SK-N-SH (cell line): ENCODE data around the gene AHCYL2. TPM values are rescaled to one million over a fixed set of nuclear protein-coding genes. Genes with fewer than 3 reads are reported as not detected.

ENCODE experiments used
- CTCF ChIA-PET: fragments of 300-600, 350-600 bp; formaldehyde crosslinking; extraction: SDS; loops from one replicate; lab custom pipeline; 2021; lab: Yijun Ruan, JAX
- POLR2A ChIA-PET: fragments of 350-600 bp; sonication (Branson Sonifier 250); formaldehyde crosslinking; extraction: SDS; loops from one replicate; lab custom pipeline; 2020; ENCODE audit warnings: antibody characterized with exemption, inconsistent platforms; lab: Yijun Ruan, JAX
- DNase-seq: peaks from one replicate; pipeline ENCODE4 v3.0.0; 2012
- H2AFZ ChIP-seq: fragments of 200-600 bp; sonication (generic); 2 replicates; pipeline ENCODE4 v1.8.1; 2016; ENCODE audit warnings: antibody characterized with exemption, mild to moderate bottlenecking, low read depth
- H3F3A ChIP-seq: fragments of 200-600 bp; sonication (generic); replicated peaks from 2 replicates; pipeline ENCODE3; 2016; ENCODE audit warnings: antibody characterized with exemption, mild to moderate bottlenecking; ENCODE audit not compliant: insufficient read depth
- H3K27ac ChIP-seq, 2 experiments: fragments of 200-500 bp in 1 of 2; fragments of 200-600 bp in 1 of 2; sonication (Bioruptor generic) in 1 of 2; sonication (generic), shearing (Covaris generic) in 1 of 2; 2 replicates each; pipeline versions ENCODE4 v1.5.1 to v1.6.1; 2014 to 2016; ENCODE audit warnings: low read depth in 2 of 2, inconsistent platforms in 1 of 2, low read length in 1 of 2, mild to moderate bottlenecking in 1 of 2, mixed read lengths in 1 of 2
- H3K27me3 ChIP-seq: fragments of 200-600 bp; sonication (generic), shearing (Covaris generic); 2 replicates; pipeline ENCODE4 v1.6.1; 2016; ENCODE audit warnings: mixed run types; ENCODE audit not compliant: insufficient read depth
- H3K36me3 ChIP-seq, 2 experiments: fragments of 200-500 bp in 1 of 2; fragments of 200-600 bp in 1 of 2; sonication (Bioruptor generic) in 1 of 2; sonication (generic) in 1 of 2; replicated peaks in 1 of 2; 2 replicates each; pipeline versions ENCODE3 to v1.5.1; 2014 to 2016; ENCODE audit warnings: low read length in 1 of 2, mild to moderate bottlenecking in 1 of 2; ENCODE audit not compliant: insufficient read depth in 2 of 2, control insufficient read depth in 1 of 2
- H3K4me1 ChIP-seq, 2 experiments: fragments of 200-500 bp in 1 of 2; fragments of 200-600 bp in 1 of 2; sonication (Bioruptor generic) in 1 of 2; sonication (generic), shearing (Covaris generic) in 1 of 2; 2 replicates each; pipeline versions ENCODE4 v1.5.1 to v1.6.1; 2014 to 2016; ENCODE audit warnings: low read depth in 1 of 2, low read length in 1 of 2, mixed run types in 1 of 2; ENCODE audit not compliant: insufficient read depth in 2 of 2, control insufficient read depth in 1 of 2
- H3K4me2 ChIP-seq: fragments of 200-600 bp; sonication (generic), shearing (Covaris generic); 2 replicates; pipeline ENCODE4 v1.6.1; 2017; ENCODE audit warnings: mixed run types
- H3K4me3 ChIP-seq, 2 experiments: fragments of 200-500 bp in 1 of 2; fragments of 200-600 bp in 1 of 2; sonication (Bioruptor generic) in 1 of 2; sonication (generic), shearing (Covaris generic) in 1 of 2; 2 replicates each; pipeline versions ENCODE4 v1.5.1 to v1.8.1; 2014 to 2016; ENCODE audit warnings: low read depth in 2 of 2, inconsistent platforms in 1 of 2, low read length in 1 of 2, mild to moderate bottlenecking in 1 of 2, mixed read lengths in 1 of 2, moderate library complexity in 1 of 2
- H3K79me2 ChIP-seq: fragments of 200-600 bp; sonication (generic); 2 replicates; pipeline ENCODE4 v1.8.1; 2017; ENCODE audit warnings: mild to moderate bottlenecking; ENCODE audit not compliant: insufficient read depth
- H3K9ac ChIP-seq: fragments of 200-600 bp; sonication (generic); 2 replicates; pipeline ENCODE4 v1.6.1; 2017; ENCODE audit warnings: mixed run types
- H3K9me2 ChIP-seq: fragments of 200-600 bp; sonication (generic); 2 replicates; pipeline ENCODE4 v1.6.1; 2017; ENCODE audit warnings: mixed run types
- H3K9me3 ChIP-seq: fragments of 200-600 bp; sonication (generic); 2 replicates; pipeline ENCODE4 v1.6.1; 2017; ENCODE audit warnings: mixed run types, mild to moderate bottlenecking, moderate library complexity
- H4K20me1 ChIP-seq: fragments of 200-600 bp; sonication (generic); 2 replicates; pipeline ENCODE4 v1.6.1; 2017; ENCODE audit warnings: mild to moderate bottlenecking, mixed run types; ENCODE audit not compliant: insufficient read depth
- EZH2phosphoT487 ChIP-seq: fragments of 200-600 bp; sonication (generic); IDR thresholded peaks from 2 replicates; pipeline ENCODE4 v1.6.1; 2017; ENCODE audit warnings: low read depth, mixed run types, mild to moderate bottlenecking, antibody characterized with exemption, moderate library complexity, borderline replicate concordance
- FOSL2 ChIP-seq: IDR thresholded peaks from 2 replicates; pipeline ENCODE4 v1.4.0; 2012; ENCODE audit warnings: low read depth, mild to moderate bottlenecking, moderate library complexity, borderline replicate concordance
- FOXJ3 ChIP-seq: sonication (generic); formaldehyde crosslinking; IDR thresholded peaks from 2 replicates; pipeline ENCODE4 v1.5.1; 2020; ENCODE audit warnings: mild to moderate bottlenecking, missing genetic modification reagents
- GABPA ChIP-seq: IDR thresholded peaks from 2 replicates; pipeline ENCODE4 v1.4.0; 2012; ENCODE audit warnings: low read depth, mild to moderate bottlenecking
- GATA2 ChIP-seq: sonication (generic); formaldehyde crosslinking; IDR thresholded peaks from 2 replicates; pipeline ENCODE4 v1.5.0; 2020; ENCODE audit warnings: mild to moderate bottlenecking, missing genetic modification reagents
- NRF1 ChIP-seq: IDR thresholded peaks from 2 replicates; pipeline ENCODE4 v1.6.1; 2012; ENCODE audit warnings: low read depth, mild to moderate bottlenecking, low read length
- PBX3 ChIP-seq: IDR thresholded peaks from 2 replicates; pipeline ENCODE4; 2012
- POLR2AphosphoS5 ChIP-seq: IDR thresholded peaks from 2 replicates; pipeline ENCODE4 v1.6.1; 2012; ENCODE audit warnings: low read depth, low read length
- RAD21 ChIP-seq: IDR thresholded peaks from 2 replicates; pipeline ENCODE4 v1.6.1; 2012; ENCODE audit warnings: mild to moderate bottlenecking, low read length
- RCOR1 ChIP-seq: fragments of 150-350 bp; IDR thresholded peaks from 2 replicates; pipeline ENCODE4 v1.6.1; 2017; ENCODE audit warnings: antibody characterized with exemption, low read length
- REST ChIP-seq: IDR thresholded peaks from 2 replicates; pipeline ENCODE4 v1.6.1; 2012; ENCODE audit warnings: mild to moderate bottlenecking, low read depth, low read length, moderate library complexity
- RXRA ChIP-seq: IDR thresholded peaks from 2 replicates; pipeline ENCODE4 v1.4.0; 2012; ENCODE audit warnings: low read depth, mild to moderate bottlenecking, borderline replicate concordance
- TEAD4 ChIP-seq: IDR thresholded peaks from 2 replicates; pipeline ENCODE4 v1.4.0; 2012; ENCODE audit warnings: mild to moderate bottlenecking, borderline replicate concordance; ENCODE audit not compliant: insufficient read depth
- WGBS: methylation state at CpG from one replicate; pipeline ENCODE4 v1.1.6; 2017; ENCODE audit warnings: low lambda C conversion rate; 5-methylcytosine and 5-hydroxymethylcytosine counted together
- polyA plus RNA-seq, 3 experiments: library from polyadenylated mRNA; depleted of rRNA; stranded (reverse); fragments of >200 nt; gene quantifications; 2 replicates each; pipeline ENCODE4 v1.2.3, GENCODE V29; 2012
- TF ChIP-seq, protein P1 (sequence below): fragments of 150-350 bp; IDR thresholded peaks from 2 replicates; pipeline ENCODE4 v1.6.1; 2016; ENCODE audit warnings: mild to moderate bottlenecking, low read depth, low read length
- TF ChIP-seq, protein P2 (sequence below): fragments of 150-350 bp; IDR thresholded peaks from 2 replicates; pipeline ENCODE4 v1.6.1; 2017; ENCODE audit warnings: antibody characterized with exemption, low read length, low read depth, borderline replicate concordance
- TF ChIP-seq, protein P3 (sequence below): IDR thresholded peaks from 2 replicates; pipeline ENCODE4 v1.4.0; 2012; ENCODE audit warnings: low read depth, borderline replicate concordance
- TF ChIP-seq, protein P4 (sequence below): IDR thresholded peaks from 2 replicates; pipeline ENCODE4 v1.4.0; 2012; ENCODE audit warnings: low read depth
- TF ChIP-seq, protein P5 (sequence below): fragments of 200-600 bp; sonication (generic); IDR thresholded peaks from 2 replicates; pipeline ENCODE4 v1.6.1; 2017; ENCODE audit warnings: antibody characterized with exemption, mild to moderate bottlenecking, moderate library complexity

Gene AHCYL2
- polyA plus RNA-seq, 1 of the 3 experiments (the other 2 are of a cell fraction): 20.4 TPM

- TF ChIP-seq, protein P1, sequence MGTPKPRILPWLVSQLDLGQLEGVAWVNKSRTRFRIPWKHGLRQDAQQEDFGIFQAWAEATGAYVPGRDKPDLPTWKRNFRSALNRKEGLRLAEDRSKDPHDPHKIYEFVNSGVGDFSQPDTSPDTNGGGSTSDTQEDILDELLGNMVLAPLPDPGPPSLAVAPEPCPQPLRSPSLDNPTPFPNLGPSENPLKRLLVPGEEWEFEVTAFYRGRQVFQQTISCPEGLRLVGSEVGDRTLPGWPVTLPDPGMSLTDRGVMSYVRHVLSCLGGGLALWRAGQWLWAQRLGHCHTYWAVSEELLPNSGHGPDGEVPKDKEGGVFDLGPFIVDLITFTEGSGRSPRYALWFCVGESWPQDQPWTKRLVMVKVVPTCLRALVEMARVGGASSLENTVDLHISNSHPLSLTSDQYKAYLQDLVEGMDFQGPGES: no peak
- TF ChIP-seq REST (no peak), POLR2AphosphoS5 (no peak), FOXJ3 (CRISPR knock-in tag) (no peak), RAD21 (no peak), EZH2phosphoT487 (no peak), PBX3 (no peak), FOSL2 (no peak), RXRA (no peak), GABPA (no peak), GATA2 (CRISPR knock-in tag) (no peak), RCOR1 (no peak), NRF1 (no peak), TEAD4 (no peak)
- TF ChIP-seq, protein P2, sequence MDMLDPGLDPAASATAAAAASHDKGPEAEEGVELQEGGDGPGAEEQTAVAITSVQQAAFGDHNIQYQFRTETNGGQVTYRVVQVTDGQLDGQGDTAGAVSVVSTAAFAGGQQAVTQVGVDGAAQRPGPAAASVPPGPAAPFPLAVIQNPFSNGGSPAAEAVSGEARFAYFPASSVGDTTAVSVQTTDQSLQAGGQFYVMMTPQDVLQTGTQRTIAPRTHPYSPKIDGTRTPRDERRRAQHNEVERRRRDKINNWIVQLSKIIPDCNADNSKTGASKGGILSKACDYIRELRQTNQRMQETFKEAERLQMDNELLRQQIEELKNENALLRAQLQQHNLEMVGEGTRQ: no peak
- TF ChIP-seq, protein P3, sequence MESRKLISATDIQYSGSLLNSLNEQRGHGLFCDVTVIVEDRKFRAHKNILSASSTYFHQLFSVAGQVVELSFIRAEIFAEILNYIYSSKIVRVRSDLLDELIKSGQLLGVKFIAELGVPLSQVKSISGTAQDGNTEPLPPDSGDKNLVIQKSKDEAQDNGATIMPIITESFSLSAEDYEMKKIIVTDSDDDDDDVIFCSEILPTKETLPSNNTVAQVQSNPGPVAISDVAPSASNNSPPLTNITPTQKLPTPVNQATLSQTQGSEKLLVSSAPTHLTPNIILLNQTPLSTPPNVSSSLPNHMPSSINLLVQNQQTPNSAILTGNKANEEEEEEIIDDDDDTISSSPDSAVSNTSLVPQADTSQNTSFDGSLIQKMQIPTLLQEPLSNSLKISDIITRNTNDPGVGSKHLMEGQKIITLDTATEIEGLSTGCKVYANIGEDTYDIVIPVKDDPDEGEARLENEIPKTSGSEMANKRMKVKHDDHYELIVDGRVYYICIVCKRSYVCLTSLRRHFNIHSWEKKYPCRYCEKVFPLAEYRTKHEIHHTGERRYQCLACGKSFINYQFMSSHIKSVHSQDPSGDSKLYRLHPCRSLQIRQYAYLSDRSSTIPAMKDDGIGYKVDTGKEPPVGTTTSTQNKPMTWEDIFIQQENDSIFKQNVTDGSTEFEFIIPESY: no peak
- TF ChIP-seq, protein P4, sequence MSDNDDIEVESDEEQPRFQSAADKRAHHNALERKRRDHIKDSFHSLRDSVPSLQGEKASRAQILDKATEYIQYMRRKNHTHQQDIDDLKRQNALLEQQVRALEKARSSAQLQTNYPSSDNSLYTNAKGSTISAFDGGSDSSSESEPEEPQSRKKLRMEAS: no peak
- TF ChIP-seq, protein P5, sequence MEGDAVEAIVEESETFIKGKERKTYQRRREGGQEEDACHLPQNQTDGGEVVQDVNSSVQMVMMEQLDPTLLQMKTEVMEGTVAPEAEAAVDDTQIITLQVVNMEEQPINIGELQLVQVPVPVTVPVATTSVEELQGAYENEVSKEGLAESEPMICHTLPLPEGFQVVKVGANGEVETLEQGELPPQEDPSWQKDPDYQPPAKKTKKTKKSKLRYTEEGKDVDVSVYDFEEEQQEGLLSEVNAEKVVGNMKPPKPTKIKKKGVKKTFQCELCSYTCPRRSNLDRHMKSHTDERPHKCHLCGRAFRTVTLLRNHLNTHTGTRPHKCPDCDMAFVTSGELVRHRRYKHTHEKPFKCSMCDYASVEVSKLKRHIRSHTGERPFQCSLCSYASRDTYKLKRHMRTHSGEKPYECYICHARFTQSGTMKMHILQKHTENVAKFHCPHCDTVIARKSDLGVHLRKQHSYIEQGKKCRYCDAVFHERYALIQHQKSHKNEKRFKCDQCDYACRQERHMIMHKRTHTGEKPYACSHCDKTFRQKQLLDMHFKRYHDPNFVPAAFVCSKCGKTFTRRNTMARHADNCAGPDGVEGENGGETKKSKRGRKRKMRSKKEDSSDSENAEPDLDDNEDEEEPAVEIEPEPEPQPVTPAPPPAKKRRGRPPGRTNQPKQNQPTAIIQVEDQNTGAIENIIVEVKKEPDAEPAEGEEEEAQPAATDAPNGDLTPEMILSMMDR: no peak
- Histone ChIP-seq H3K9ac (no peak overlapping the region), H3K4me2 (no peak overlapping the region), H3F3A (peaks cover 11% of the 10 kb centered on the region), H3K27me3 (no peaks in the 10 kb centered on the region), H3K9me2 (no peaks in the 10 kb centered on the region), H4K20me1 (no peaks in the 10 kb centered on the region), H3K4me3 (no peak overlapping the region), H3K79me2 (no peaks in the 10 kb centered on the region), H3K4me1 (peaks cover 0 to 6% of the 10 kb centered on the region in 2 experiments; a peak in 1 of 4 replicates), H3K9me3 (no peaks in the 10 kb centered on the region), H3K36me3 (peaks cover 0 to 7% of the 10 kb centered on the region in 2 experiments), H2AFZ (no peak overlapping the region), H3K27ac (no peak overlapping the region)
- ChIA-PET CTCF (interaction anchor here (1.6 to 9.1 kb wide), 4 partner anchors 12 to 70 kb away, joined by 3 to 78 read pairs (median 18); no protein-coding TSS in a partner anchor), POLR2A (no interaction called here)
- no peak for DNase-seq
- 100% methylated on average over 1 of the region's 1 CpG for WGBS
Measured at GRCh38 chr7:129281163-129281562, 56.3 kb downstream of the AHCYL2 start.
